Mammary epithelial cell (primary cell): ENCODE measurements around the gene BTG3.

Experiments used
- EZH2 ChIP-seq: IDR thresholded peaks from 2 replicates; pipeline ENCODE4 v1.6.1; 2012; ENCODE audit warnings: low read length, inconsistent platforms, borderline replicate concordance
- TF ChIP-seq, protein P1 (sequence below), 2 donors: IDR thresholded peaks in 1 of 2; conservative IDR thresholded peaks in 1 of 2; 2 replicates each; pipeline ENCODE4 v1.5.1; 2011 to 2012; ENCODE audit warnings: inconsistent platforms in 2 of 2, low read length in 2 of 2, mild to moderate bottlenecking in 2 of 2, control low read depth in 1 of 2, low read depth in 1 of 2; ENCODE audit not compliant: insufficient read depth in 1 of 2; ENCODE audit errors: extremely low read depth in 1 of 2

DNA sequence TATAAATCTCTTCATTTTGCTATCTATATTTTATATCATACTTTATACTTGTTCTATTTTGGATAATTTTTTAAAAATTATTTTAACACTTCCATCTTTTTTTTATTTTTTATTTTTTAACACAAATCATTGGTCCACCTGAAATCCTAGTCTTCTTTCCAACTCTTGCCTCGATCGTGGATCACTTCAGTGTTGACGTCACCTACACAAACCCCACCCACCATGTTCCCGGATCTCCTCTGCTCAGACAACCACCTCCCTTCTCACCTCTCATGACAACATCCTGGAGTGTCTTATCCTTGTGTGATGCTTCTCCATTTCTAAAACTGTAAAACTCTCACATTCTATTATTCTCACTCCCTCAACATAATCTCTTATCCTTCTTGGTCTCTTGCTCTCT is 34.1 kb upstream of the BTG3 start:
- TF ChIP-seq, protein P1, sequence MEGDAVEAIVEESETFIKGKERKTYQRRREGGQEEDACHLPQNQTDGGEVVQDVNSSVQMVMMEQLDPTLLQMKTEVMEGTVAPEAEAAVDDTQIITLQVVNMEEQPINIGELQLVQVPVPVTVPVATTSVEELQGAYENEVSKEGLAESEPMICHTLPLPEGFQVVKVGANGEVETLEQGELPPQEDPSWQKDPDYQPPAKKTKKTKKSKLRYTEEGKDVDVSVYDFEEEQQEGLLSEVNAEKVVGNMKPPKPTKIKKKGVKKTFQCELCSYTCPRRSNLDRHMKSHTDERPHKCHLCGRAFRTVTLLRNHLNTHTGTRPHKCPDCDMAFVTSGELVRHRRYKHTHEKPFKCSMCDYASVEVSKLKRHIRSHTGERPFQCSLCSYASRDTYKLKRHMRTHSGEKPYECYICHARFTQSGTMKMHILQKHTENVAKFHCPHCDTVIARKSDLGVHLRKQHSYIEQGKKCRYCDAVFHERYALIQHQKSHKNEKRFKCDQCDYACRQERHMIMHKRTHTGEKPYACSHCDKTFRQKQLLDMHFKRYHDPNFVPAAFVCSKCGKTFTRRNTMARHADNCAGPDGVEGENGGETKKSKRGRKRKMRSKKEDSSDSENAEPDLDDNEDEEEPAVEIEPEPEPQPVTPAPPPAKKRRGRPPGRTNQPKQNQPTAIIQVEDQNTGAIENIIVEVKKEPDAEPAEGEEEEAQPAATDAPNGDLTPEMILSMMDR (conservative IDR thresholded peaks at IDR 0.05 in 1 of 2, IDR thresholded peaks at IDR 0.05 in 1 of 2; ENCODE audit: extremely low read depth in 1 of 2, insufficient read depth in 1 of 2, low read depth in 1 of 2, low read length in 2 of 2), result no peak
- TF ChIP-seq EZH2, result no peak
